Mononuclear cell (primary cell): ENCODE data around the gene CTLA4. TPM values are rescaled to one million over a fixed set of nuclear protein-coding genes. Genes with fewer than 3 reads are reported as not detected.

Experiments used
- H3K27me3 ChIP-seq: 2 replicates; pipeline ENCODE4 v1.6.0; 2011; ENCODE audit warnings: low read length, control low read depth; ENCODE audit not compliant: insufficient read depth
- H3K4me1 ChIP-seq: 2 replicates; pipeline ENCODE4 v1.5.1; 2011; ENCODE audit warnings: mild to moderate bottlenecking, low read length, control low read depth; ENCODE audit not compliant: insufficient read depth
- H3K4me3 ChIP-seq: 2 replicates; pipeline ENCODE4 v1.5.1; 2011; ENCODE audit warnings: mild to moderate bottlenecking, low read length, moderate library complexity
- H3K9me3 ChIP-seq: 2 replicates; pipeline ENCODE4 v1.5.1; 2011; ENCODE audit warnings: low read depth, mild to moderate bottlenecking, control low read depth, low read length
- total RNA-seq: library from RNA; depleted of rRNA; stranded (reverse); fragments of >200 nt; gene quantifications from one replicate; pipeline ENCODE4 v1.2.3, GENCODE V29; 2012

Gene CTLA4
- total RNA-seq, 1 donor: 38.5 TPM

GRCh38 chr2:203842373-203842772 is 25.2 kb upstream of the CTLA4 start:
- no peaks in the 10 kb centered on the region for H3K9me3 ChIP-seq

GRCh38 chr2:203846490-203847105 is 21.0 kb upstream of the CTLA4 start:
- Histone ChIP-seq H3K4me1 (no peaks in the 10 kb centered on the region), H3K27me3 (no peaks in the 10 kb centered on the region), H3K4me3 (no peak overlapping the region), H3K9me3 (no peaks in the 10 kb centered on the region)

More at GRCh38 chr2:203842373-203842772, 25.2 kb upstream of the CTLA4 start:
- Histone ChIP-seq H3K4me1 (no peaks in the 10 kb centered on the region), H3K27me3 (no peaks in the 10 kb centered on the region), H3K4me3 (no peak overlapping the region)

GRCh38 chr2:203849010-203849409 is 18.6 kb upstream of the CTLA4 start:
- no peak overlapping the region for H3K4me3 ChIP-seq
- H3K4me1 ChIP-seq: no peaks in the 10 kb centered on the region
- no peaks in the 10 kb centered on the region for H3K9me3 ChIP-seq
- H3K27me3 ChIP-seq: no peaks in the 10 kb centered on the region

GRCh38 chr2:203852760-203853159 is 14.8 kb upstream of the CTLA4 start:
- Histone ChIP-seq H3K9me3 (no peaks in the 10 kb centered on the region), H3K4me1 (no peaks in the 10 kb centered on the region), H3K27me3 (no peaks in the 10 kb centered on the region), H3K4me3 (no peak overlapping the region)

- H3K4me3 ChIP-seq: no peak overlapping the region
- H3K27me3 ChIP-seq: no peaks in the 10 kb centered on the region
Observed at GRCh38 chr2:203853271-203853670, 14.3 kb upstream of the CTLA4 start.

GRCh38 chr2:203853722-203854121 is 13.8 kb upstream of the CTLA4 start:
- H3K4me3 ChIP-seq: no peak overlapping the region
- no peaks in the 10 kb centered on the region for H3K27me3 ChIP-seq
- H3K9me3 ChIP-seq: no peaks in the 10 kb centered on the region
- no peaks in the 10 kb centered on the region for H3K4me1 ChIP-seq

More at GRCh38 chr2:203853271-203853670, 14.3 kb upstream of the CTLA4 start:
- Histone ChIP-seq H3K4me1 (no peaks in the 10 kb centered on the region), H3K9me3 (no peaks in the 10 kb centered on the region)

GRCh38 chr2:203855274-203855673 is 12.3 kb upstream of the CTLA4 start:
- Histone ChIP-seq H3K4me1 (no peaks in the 10 kb centered on the region), H3K4me3 (no peak overlapping the region), H3K9me3 (no peaks in the 10 kb centered on the region), H3K27me3 (no peaks in the 10 kb centered on the region)

GRCh38 chr2:203857656-203858055 is 9.9 kb upstream of the CTLA4 start:
- Histone ChIP-seq H3K9me3 (no peaks in the 10 kb centered on the region), H3K4me3 (no peak overlapping the region), H3K4me1 (no peaks in the 10 kb centered on the region), H3K27me3 (no peaks in the 10 kb centered on the region)

GRCh38 chr2:203858176-203858575 is 9.4 kb upstream of the CTLA4 start:
- H3K4me3 ChIP-seq: no peak overlapping the region
- H3K27me3 ChIP-seq: no peaks in the 10 kb centered on the region
- H3K9me3 ChIP-seq: no peaks in the 10 kb centered on the region
- no peaks in the 10 kb centered on the region for H3K4me1 ChIP-seq

GRCh38 chr2:203859030-203859789 is 8.4 kb upstream of the CTLA4 start:
- Histone ChIP-seq H3K9me3 (no peaks in the 10 kb centered on the region), H3K4me3 (no peak overlapping the region), H3K27me3 (no peaks in the 10 kb centered on the region), H3K4me1 (no peaks in the 10 kb centered on the region)

GRCh38 chr2:203861197-203861596 is 6.4 kb upstream of the CTLA4 start:
- Histone ChIP-seq H3K4me1 (no peaks in the 10 kb centered on the region), H3K4me3 (no peak overlapping the region)

GRCh38 chr2:203861607-203862006 is 6.0 kb upstream of the CTLA4 start:
- no peak overlapping the region for H3K4me3 ChIP-seq
- no peaks in the 10 kb centered on the region for H3K9me3 ChIP-seq
- H3K27me3 ChIP-seq: no peaks in the 10 kb centered on the region
- H3K4me1 ChIP-seq: no peaks in the 10 kb centered on the region

More at GRCh38 chr2:203861197-203861596, 6.4 kb upstream of the CTLA4 start:
- H3K27me3 ChIP-seq: no peaks in the 10 kb centered on the region
- no peaks in the 10 kb centered on the region for H3K9me3 ChIP-seq

- H3K9me3 ChIP-seq: no peaks in the 10 kb centered on the region
- no peaks in the 10 kb centered on the region for H3K27me3 ChIP-seq
- peaks cover 41% of the 10 kb centered on the region for H3K4me1 ChIP-seq
- peak overlapping the region; percentile 24 for H3K4me3 ChIP-seq
Observed at GRCh38 chr2:203869223-203870042, 1.9 kb downstream of the CTLA4 start.

GRCh38 chr2:203870481-203870880 is 2.9 kb downstream of the CTLA4 start:
- Histone ChIP-seq H3K4me3 (no peak overlapping the region), H3K9me3 (no peaks in the 10 kb centered on the region), H3K4me1 (peaks cover 42% of the 10 kb centered on the region), H3K27me3 (no peaks in the 10 kb centered on the region)

- H3K27me3 ChIP-seq: no peaks in the 10 kb centered on the region
- H3K4me3 ChIP-seq: no peak overlapping the region
- no peaks in the 10 kb centered on the region for H3K9me3 ChIP-seq
- H3K4me1 ChIP-seq: peaks cover 42% of the 10 kb centered on the region
Observed at GRCh38 chr2:203870941-203871340, 3.4 kb downstream of the CTLA4 start.
